Measurements from ENCODE around the gene TRHDE.

The TRHDE gene

GRCh38 chr12:72366255-72366654, 94.1 kb downstream of the TRHDE start:
- Histone ChIP-seq H4K20me1 (ENCODE audit: insufficient read depth) (no peaks in the 10 kb centered on the region), H3K27ac (no peak overlapping the region), H3K4me3 (IDR thresholded peaks at IDR 0.05; ENCODE audit: insufficient read depth, low read depth, low read length) (no peak overlapping the region), H3K27me3 (ENCODE audit: insufficient read depth, low read depth) (no peaks in the 10 kb centered on the region), H3K79me2 (ENCODE audit: insufficient read depth, low read depth) (no peaks in the 10 kb centered on the region), H3K9ac (no peak overlapping the region), H3K36me3 (ENCODE audit: insufficient read depth) (no peaks in the 10 kb centered on the region), H2AFZ (ENCODE audit: low read depth) (no peak overlapping the region), H3K4me2 (no peak overlapping the region), H3K4me1 (ENCODE audit: low read depth, poor library complexity, severe bottlenecking) (no peaks in the 10 kb centered on the region)
- TF ChIP-seq CTCF (conservative IDR thresholded peaks at IDR 0.05; ENCODE audit: low read depth, low read length) = no peak

GRCh38 chr12:72368298-72368697, 96.1 kb downstream of the TRHDE start:
- H3K36me3 ChIP-seq (ENCODE audit: insufficient read depth) = no peaks in the 10 kb centered on the region
- H3K9ac ChIP-seq = no peak overlapping the region
- no peaks in the 10 kb centered on the region for H3K27me3 ChIP-seq (ENCODE audit: insufficient read depth, low read depth)
- no peak for TF ChIP-seq CTCF (conservative IDR thresholded peaks at IDR 0.05; ENCODE audit: low read depth, low read length)
- no peak overlapping the region for H3K4me2 ChIP-seq
- H3K79me2 ChIP-seq (ENCODE audit: insufficient read depth, low read depth) = no peaks in the 10 kb centered on the region
- no peaks in the 10 kb centered on the region for H4K20me1 ChIP-seq (ENCODE audit: insufficient read depth)
- H3K27ac ChIP-seq = no peak overlapping the region
- H3K4me1 ChIP-seq (ENCODE audit: low read depth, poor library complexity, severe bottlenecking) = no peaks in the 10 kb centered on the region
- H3K4me3 ChIP-seq (IDR thresholded peaks at IDR 0.05; ENCODE audit: insufficient read depth, low read depth, low read length) = no peak overlapping the region
- H2AFZ ChIP-seq (ENCODE audit: low read depth) = no peak overlapping the region

GRCh38 chr12:72368719-72369422, 96.7 kb downstream of the TRHDE start:
- Histone ChIP-seq H3K4me2 (no peak overlapping the region), H3K36me3 (ENCODE audit: insufficient read depth) (no peaks in the 10 kb centered on the region), H3K4me1 (ENCODE audit: low read depth, poor library complexity, severe bottlenecking) (no peaks in the 10 kb centered on the region), H2AFZ (ENCODE audit: low read depth) (no peak overlapping the region), H3K9ac (no peak overlapping the region), H4K20me1 (ENCODE audit: insufficient read depth) (no peaks in the 10 kb centered on the region), H3K4me3 (IDR thresholded peaks at IDR 0.05; ENCODE audit: insufficient read depth, low read depth, low read length) (no peak overlapping the region), H3K79me2 (ENCODE audit: insufficient read depth, low read depth) (no peaks in the 10 kb centered on the region), H3K27ac (no peak overlapping the region), H3K27me3 (ENCODE audit: insufficient read depth, low read depth) (no peaks in the 10 kb centered on the region)
- TF ChIP-seq CTCF (conservative IDR thresholded peaks at IDR 0.05; ENCODE audit: low read depth, low read length) = no peak

GRCh38 chr12:72369423-72369959, 97.3 kb downstream of the TRHDE start:
- no peak overlapping the region for H2AFZ ChIP-seq (ENCODE audit: low read depth)
- TF ChIP-seq CTCF (conservative IDR thresholded peaks at IDR 0.05; ENCODE audit: low read depth, low read length) = no peak

More at GRCh38 chr12:72369423-72369959, 97.3 kb downstream of the TRHDE start:
- H3K27me3 ChIP-seq (ENCODE audit: insufficient read depth, low read depth) = no peaks in the 10 kb centered on the region
- H4K20me1 ChIP-seq (ENCODE audit: insufficient read depth) = no peaks in the 10 kb centered on the region
- H3K4me1 ChIP-seq (ENCODE audit: low read depth, poor library complexity, severe bottlenecking) = no peaks in the 10 kb centered on the region
- H3K9ac ChIP-seq = no peak overlapping the region
- H3K4me3 ChIP-seq (IDR thresholded peaks at IDR 0.05; ENCODE audit: insufficient read depth, low read depth, low read length) = no peak overlapping the region
- H3K79me2 ChIP-seq (ENCODE audit: insufficient read depth, low read depth) = no peaks in the 10 kb centered on the region
- no peak overlapping the region for H3K4me2 ChIP-seq
- H3K27ac ChIP-seq = no peak overlapping the region
- H3K36me3 ChIP-seq (ENCODE audit: insufficient read depth) = no peaks in the 10 kb centered on the region
